Mesendoderm (in vitro differentiated cells): ENCODE measurements around the gene HAUS2.

Experiments
- DNase-seq: peaks from one replicate; pipeline ENCODE4 v3.0.0; 2013
- H2AK5ac ChIP-seq: 2 replicates; pipeline ENCODE4 v1.6.1; 2013; ENCODE audit warnings: low read length, inconsistent platforms
- H2BK120ac ChIP-seq: 2 replicates; pipeline ENCODE4 v1.6.1; 2013; ENCODE audit warnings: low read depth, mild to moderate bottlenecking, low read length, moderate library complexity, mixed read lengths
- H2BK15ac ChIP-seq: replicated peaks from 2 replicates; pipeline ENCODE4 v1.6.1; 2013; ENCODE audit warnings: low read depth, mild to moderate bottlenecking, moderate library complexity
- H2BK5ac ChIP-seq: 2 replicates; pipeline ENCODE4 v1.6.1; 2013; ENCODE audit warnings: low read length, inconsistent platforms
- H3K18ac ChIP-seq: 2 replicates; pipeline ENCODE4 v1.6.1; 2013; ENCODE audit warnings: mild to moderate bottlenecking, low read length, mixed read lengths
- H3K23ac ChIP-seq: one replicate; pipeline ENCODE4 v1.6.1; 2013; ENCODE audit warnings: low read length
- H3K27ac ChIP-seq: 2 replicates; pipeline ENCODE4 v1.5.1; 2013; ENCODE audit warnings: low read depth, mild to moderate bottlenecking, inconsistent platforms, low read length, moderate library complexity
- H3K27me3 ChIP-seq: 2 replicates; pipeline ENCODE4 v1.6.1; 2013; ENCODE audit warnings: low read length, control low read depth, mild to moderate bottlenecking, inconsistent platforms; ENCODE audit not compliant: insufficient read depth, poor library complexity
- H3K36me3 ChIP-seq: 2 replicates; pipeline ENCODE4 v1.6.1; 2013; ENCODE audit warnings: low read length, inconsistent platforms; ENCODE audit not compliant: control insufficient read depth, insufficient read depth
- H3K4ac ChIP-seq: one replicate; pipeline ENCODE4 v1.6.1; 2013; ENCODE audit warnings: low read depth, mild to moderate bottlenecking, low read length, moderate library complexity
- H3K4me1 ChIP-seq: 2 replicates; pipeline ENCODE4 v1.6.1; 2013; ENCODE audit warnings: low read depth, low read length, inconsistent platforms; ENCODE audit not compliant: control insufficient read depth
- H3K4me2 ChIP-seq: 2 replicates; pipeline ENCODE4 v1.6.1; 2013; ENCODE audit warnings: low read length
- H3K4me3 ChIP-seq: 2 replicates; pipeline ENCODE4 v1.5.1; 2013; ENCODE audit warnings: mild to moderate bottlenecking, low read length
- H3K56ac ChIP-seq: one replicate; pipeline ENCODE4 v1.6.1; 2013; ENCODE audit warnings: low read length
- H3K79me1 ChIP-seq: 2 replicates; pipeline ENCODE4 v1.6.1; 2013; ENCODE audit warnings: low read length, inconsistent platforms
- H3K79me2 ChIP-seq: 2 replicates; pipeline ENCODE4 v1.6.1; 2013; ENCODE audit warnings: mild to moderate bottlenecking, low read length; ENCODE audit not compliant: control insufficient read depth, insufficient read depth
- H3K9ac ChIP-seq: 2 replicates; pipeline ENCODE4 v1.6.1; 2013; ENCODE audit warnings: low read length, inconsistent platforms
- H4K5ac ChIP-seq: one replicate; pipeline ENCODE4 v1.6.1; 2013; ENCODE audit warnings: low read length
- H4K8ac ChIP-seq: one replicate; pipeline ENCODE4 v1.6.1; 2013; ENCODE audit warnings: low read depth, mild to moderate bottlenecking, control low read depth, low read length, moderate library complexity
- WGBS: extraction: QIAGEN DNeasy Blood & Tissue Kit; methylation state at CpG from one replicate; pipeline ENCODE4 v1.1.7; 2013; ENCODE audit warnings: low lambda C conversion rate, missing lambda C conversion rate; ENCODE audit not compliant: insufficient coverage; ENCODE audit errors: extremely low coverage; 5-methylcytosine and 5-hydroxymethylcytosine counted together

Gene HAUS2

DNA sequence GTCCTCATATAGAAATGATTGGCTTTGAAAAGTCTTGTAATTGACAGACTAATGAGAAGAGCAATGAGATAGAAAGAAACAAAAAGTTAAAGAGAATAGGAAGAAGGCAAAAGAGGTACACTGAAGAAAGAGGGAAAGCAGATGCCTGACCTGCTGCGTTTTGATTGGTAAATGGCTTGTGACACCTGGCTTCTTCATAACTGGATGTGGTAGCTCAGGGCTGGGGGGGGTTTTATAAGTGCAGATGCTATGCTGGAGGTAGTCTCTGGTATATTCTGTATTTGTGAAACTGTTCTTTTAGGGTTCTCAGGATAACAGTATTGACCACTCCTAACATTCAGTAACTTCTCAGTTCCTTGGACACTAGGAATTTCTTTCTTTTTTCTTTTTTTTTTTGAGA is 28.1 kb downstream of the HAUS2 start:
- Histone ChIP-seq H3K56ac (no peak overlapping the region), H3K4me3 (no peak overlapping the region), H2AK5ac (no peak overlapping the region), H4K5ac (no peak overlapping the region), H3K79me1 (no peaks in the 10 kb centered on the region), H2BK120ac (no peak overlapping the region), H2BK5ac (no peak overlapping the region), H2BK15ac (no peak overlapping the region), H4K8ac (no peak overlapping the region), H3K23ac (no peak overlapping the region), H3K4me2 (no peak overlapping the region), H3K27me3 (no peaks in the 10 kb centered on the region), H3K18ac (no peak overlapping the region), H3K4ac (no peak overlapping the region), H3K79me2 (no peaks in the 10 kb centered on the region), H3K4me1 (no peaks in the 10 kb centered on the region), H3K27ac (no peak overlapping the region), H3K9ac (no peak overlapping the region), H3K36me3 (no peaks in the 10 kb centered on the region)
- WGBS, result no CpG with 5 or more reads among the region's 1 CpG
- no peak for DNase-seq

DNA sequence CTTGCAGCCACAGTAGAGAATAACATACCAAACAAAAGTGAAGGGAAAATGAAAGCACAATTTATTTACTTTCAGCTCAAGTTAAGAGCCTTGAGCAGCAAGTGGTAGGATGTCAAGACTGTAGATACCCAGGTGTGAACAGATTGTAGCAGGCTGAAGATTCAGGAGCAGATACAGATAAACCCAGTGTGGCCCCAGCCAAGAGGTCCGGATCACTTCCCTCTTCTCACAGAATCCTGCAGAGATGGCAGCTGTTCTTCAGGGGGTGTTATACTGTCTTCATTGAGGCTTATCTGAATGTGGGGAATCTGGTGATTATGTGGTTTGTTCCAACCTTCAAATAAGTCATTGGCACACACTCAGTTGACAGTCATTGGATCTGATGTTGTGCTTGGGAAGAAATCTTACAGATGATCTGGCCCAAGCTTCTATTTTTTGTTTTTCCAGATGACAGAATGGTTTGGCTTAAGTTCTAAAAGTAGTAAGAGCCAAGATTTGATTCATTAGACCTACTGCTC is 28.9 kb downstream of the HAUS2 start:
- no peak overlapping the region for H3K18ac ChIP-seq
- H3K36me3 ChIP-seq, result no peaks in the 10 kb centered on the region
- no peak overlapping the region for H3K56ac ChIP-seq
- no peaks in the 10 kb centered on the region for H3K4me1 ChIP-seq
- no CpG with 5 or more reads among the region's 1 CpG for WGBS
- no peak overlapping the region for H3K4me2 ChIP-seq
- no peak overlapping the region for H4K5ac ChIP-seq
- no peak overlapping the region for H4K8ac ChIP-seq
- no peaks in the 10 kb centered on the region for H3K79me1 ChIP-seq
- H2BK5ac ChIP-seq, result no peak overlapping the region
- no peak overlapping the region for H3K27ac ChIP-seq
- H3K4me3 ChIP-seq, result no peak overlapping the region
- H3K23ac ChIP-seq, result no peak overlapping the region
- no peak overlapping the region for H2AK5ac ChIP-seq
- no peaks in the 10 kb centered on the region for H3K79me2 ChIP-seq
- H2BK120ac ChIP-seq, result no peak overlapping the region
- H2BK15ac ChIP-seq, result no peak overlapping the region
- H3K27me3 ChIP-seq, result no peaks in the 10 kb centered on the region
- no peak overlapping the region for H3K4ac ChIP-seq
- no peak overlapping the region for H3K9ac ChIP-seq
- DNase-seq, result peak; percentile 94

DNA sequence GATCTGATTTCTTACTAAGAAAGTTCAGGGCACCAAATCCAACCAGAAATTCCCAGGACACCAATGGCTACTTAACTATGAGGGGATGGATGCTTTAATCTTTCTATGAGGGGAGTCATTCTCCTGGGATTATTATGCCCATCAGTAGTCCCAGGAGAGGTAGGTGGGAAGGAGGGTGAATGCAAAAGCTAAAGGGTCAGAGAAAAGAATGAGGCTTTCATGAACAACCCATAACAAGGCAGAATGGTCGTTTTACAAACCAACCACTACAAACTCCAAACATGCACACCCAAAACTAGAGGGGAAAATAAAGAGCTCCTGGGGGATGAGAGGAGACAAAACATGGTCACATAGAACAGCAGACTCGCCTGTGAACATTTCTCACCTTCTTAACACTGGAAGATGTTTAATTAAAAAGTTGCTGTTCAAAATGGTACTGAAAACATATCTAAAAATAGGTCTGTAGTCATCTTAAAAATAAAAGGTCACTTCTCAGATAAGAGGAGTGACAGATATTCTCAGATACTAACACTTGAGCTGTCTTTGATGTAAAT is 30.4 kb downstream of the HAUS2 start:
- Histone ChIP-seq H3K4me3 (no peak overlapping the region), H4K8ac (no peak overlapping the region), H3K4ac (no peak overlapping the region), H2AK5ac (no peak overlapping the region), H3K27ac (no peak overlapping the region), H3K23ac (no peak overlapping the region), H3K4me1 (peaks cover 4% of the 10 kb centered on the region), H2BK120ac (no peak overlapping the region), H3K27me3 (no peaks in the 10 kb centered on the region), H3K9ac (no peak overlapping the region), H3K79me1 (no peaks in the 10 kb centered on the region), H4K5ac (no peak overlapping the region), H3K18ac (no peak overlapping the region), H3K36me3 (no peaks in the 10 kb centered on the region), H3K4me2 (no peak overlapping the region), H2BK15ac (no peak overlapping the region), H3K56ac (no peak overlapping the region), H2BK5ac (no peak overlapping the region), H3K79me2 (no peaks in the 10 kb centered on the region)
- WGBS, result no CpG with 5 or more reads among the region's 2 CpGs
- no peak for DNase-seq

DNA sequence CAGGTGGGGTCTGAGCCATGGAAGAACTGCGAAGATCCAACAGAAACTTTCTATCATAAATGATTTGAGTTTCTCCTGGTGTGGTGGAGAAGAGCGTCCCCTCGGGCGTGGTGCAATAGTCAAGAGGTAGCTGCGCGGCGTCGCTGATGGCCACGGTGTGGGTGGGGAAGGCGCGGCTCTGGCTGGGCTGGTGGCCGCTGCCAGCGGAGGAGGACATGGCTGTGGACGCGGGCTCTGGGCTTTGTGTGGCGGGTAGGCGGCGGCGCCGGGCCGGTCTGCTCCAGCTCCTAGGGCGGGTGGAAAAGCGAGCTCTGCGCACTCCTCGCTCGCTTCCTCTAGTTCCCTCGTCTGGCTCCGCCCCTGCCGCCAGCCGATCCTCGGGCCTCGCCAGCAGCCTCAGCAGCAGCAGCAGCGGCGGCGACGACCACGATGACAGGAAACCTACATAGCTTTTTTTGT is 32.7 kb downstream of the HAUS2 start:
- Histone ChIP-seq H4K8ac (no peak overlapping the region), H3K79me1 (no peaks in the 10 kb centered on the region), H3K56ac (peak overlapping the region; percentile 91), H3K9ac (peak overlapping the region; percentile 71), H2BK120ac (no peak overlapping the region), H3K27ac (no peak overlapping the region), H3K23ac (no peak overlapping the region), H2BK15ac (no peak overlapping the region), H2BK5ac (no peak overlapping the region), H2AK5ac (no peak overlapping the region), H3K4me1 (peaks cover 9% of the 10 kb centered on the region), H3K79me2 (no peaks in the 10 kb centered on the region), H3K4me2 (peak overlapping the region; percentile 81), H3K18ac (no peak overlapping the region), H3K27me3 (no peaks in the 10 kb centered on the region), H3K36me3 (no peaks in the 10 kb centered on the region), H3K4me3 (no peak overlapping the region), H4K5ac (no peak overlapping the region), H3K4ac (no peak overlapping the region)
- no CpG with 5 or more reads among the region's 37 CpGs for WGBS
- DNase-seq, result peak; percentile 91

DNA sequence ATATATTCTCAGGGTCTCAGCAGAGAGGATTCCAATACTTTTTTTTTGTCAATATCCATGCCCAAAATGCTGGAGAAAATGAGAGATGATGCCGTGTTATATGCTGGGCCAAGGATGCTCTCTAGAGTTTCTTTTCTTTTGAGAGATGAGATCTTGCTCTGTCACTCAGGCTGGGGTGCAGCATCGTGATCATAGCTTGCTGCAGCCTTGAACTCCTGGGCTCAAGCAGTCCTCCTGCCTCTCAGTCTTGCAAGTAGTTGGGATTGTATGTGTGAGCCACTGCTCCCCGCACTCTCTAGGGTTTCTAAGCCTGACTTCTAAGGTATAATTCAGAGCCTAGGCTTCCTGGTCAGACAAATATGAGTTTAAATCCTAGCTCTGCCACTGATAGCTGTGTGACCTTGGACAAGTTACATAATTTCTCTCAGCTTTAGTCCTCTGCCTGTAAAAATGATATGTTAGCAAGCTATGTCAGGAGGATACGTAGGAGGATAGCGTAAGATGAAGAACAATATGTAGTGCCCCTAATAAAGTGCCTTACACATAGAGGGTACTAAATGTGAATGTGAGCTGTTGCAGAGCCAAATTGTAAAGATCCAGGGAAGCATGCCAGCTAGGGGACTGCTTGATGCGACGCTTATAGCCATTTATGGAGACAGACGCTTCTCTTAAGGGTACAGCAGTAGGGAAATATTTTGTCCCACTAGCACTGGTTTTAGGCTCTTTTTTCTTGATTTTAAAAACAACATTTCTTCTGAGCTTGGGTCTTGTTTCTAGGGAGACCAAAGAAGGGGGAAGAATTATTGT is 34.1 kb downstream of the HAUS2 start:
- H3K27me3 ChIP-seq, result no peaks in the 10 kb centered on the region
- H3K4ac ChIP-seq, result no peak overlapping the region
- H3K36me3 ChIP-seq, result no peaks in the 10 kb centered on the region
- H2BK120ac ChIP-seq, result no peak overlapping the region
- H3K4me1 ChIP-seq, result peaks cover 9% of the 10 kb centered on the region
- DNase-seq, result no peak
- H3K79me2 ChIP-seq, result no peaks in the 10 kb centered on the region
- no CpG with 5 or more reads among the region's 8 CpGs for whole genome bisulfite sequencing
- H3K79me1 ChIP-seq, result no peaks in the 10 kb centered on the region
- H2BK15ac ChIP-seq, result no peak overlapping the region
- no peak overlapping the region for H3K27ac ChIP-seq
- H3K56ac ChIP-seq, result no peak overlapping the region
- H4K8ac ChIP-seq, result no peak overlapping the region
- no peak overlapping the region for H3K23ac ChIP-seq
- H3K4me2 ChIP-seq, result no peak overlapping the region
- H2BK5ac ChIP-seq, result no peak overlapping the region
- H4K5ac ChIP-seq, result no peak overlapping the region
- H3K18ac ChIP-seq, result no peak overlapping the region
- H2AK5ac ChIP-seq, result no peak overlapping the region
- H3K9ac ChIP-seq, result no peak overlapping the region
- no peak overlapping the region for H3K4me3 ChIP-seq
